HG02763 (cell line): Measurements from ENCODE around the gene CRYBG3.
"Not testable (repeated sequence)": the region's sequence is repeated elsewhere in the genome, so short reads cannot be mapped to it uniquely, and the experiment has no call there.

ENCODE experiments used
- ATAC-seq: cut with Tn5 transposase; IDR thresholded peaks from one replicate; pipeline ENCODE4 v1.9.1; 2021; ENCODE audit warnings: mild to moderate bottlenecking, moderate library complexity; ENCODE audit not compliant: unreplicated experiment

The CRYBG3 gene

GRCh38 chr3:97895216-97895615 is 73.4 kb downstream of the CRYBG3 start:
- peak; percentile 75 for ATAC-seq

GRCh38 chr3:97896129-97896528 is 74.3 kb downstream of the CRYBG3 start:
- ATAC-seq = no peak

- ATAC-seq = no peak
Observed at GRCh38 chr3:97896547-97896946, 74.7 kb downstream of the CRYBG3 start.

- no peak for ATAC-seq
Observed at GRCh38 chr3:97899331-97899730, 77.5 kb downstream of the CRYBG3 start.

GRCh38 chr3:97901313-97902248 is 79.8 kb downstream of the CRYBG3 start:
- ATAC-seq = no peak

- not testable (repeated sequence) for ATAC-seq
Observed at GRCh38 chr3:97909830-97910229, 88.0 kb downstream of the CRYBG3 start.

- ATAC-seq = not testable (repeated sequence)
Observed at GRCh38 chr3:97910236-97910831, 88.5 kb downstream of the CRYBG3 start.

GRCh38 chr3:97910931-97911351 is 89.1 kb downstream of the CRYBG3 start:
- ATAC-seq = no peak

- ATAC-seq = no peak
Observed at GRCh38 chr3:97911459-97911858, 89.6 kb downstream of the CRYBG3 start.

GRCh38 chr3:97914388-97914787 is 92.6 kb downstream of the CRYBG3 start:
- no peak for ATAC-seq

GRCh38 chr3:97916576-97916975 is 94.8 kb downstream of the CRYBG3 start:
- no peak for ATAC-seq

GRCh38 chr3:97917813-97918536 is 96.2 kb downstream of the CRYBG3 start:
- ATAC-seq = no peak

GRCh38 chr3:97927704-97928103 is 105.9 kb downstream of the CRYBG3 start:
- no peak for ATAC-seq

GRCh38 chr3:97928986-97929385 is 107.2 kb downstream of the CRYBG3 start:
- no peak for ATAC-seq

- ATAC-seq = no peak
Observed at GRCh38 chr3:97930018-97930417, 108.2 kb downstream of the CRYBG3 start.

- no peak for ATAC-seq
Observed at GRCh38 chr3:97931218-97931617, 109.4 kb downstream of the CRYBG3 start.

- no peak for ATAC-seq
Observed at GRCh38 chr3:97932387-97932801, 110.6 kb downstream of the CRYBG3 start.

- no peak for ATAC-seq
Observed at GRCh38 chr3:97934980-97935695, 113.3 kb downstream of the CRYBG3 start.

- no peak for ATAC-seq
Observed at GRCh38 chr3:97935842-97936241, 114.0 kb downstream of the CRYBG3 start.

- ATAC-seq = no peak
Observed at GRCh38 chr3:97937205-97937604, 115.4 kb downstream of the CRYBG3 start.

GRCh38 chr3:97938444-97938843 is 116.6 kb downstream of the CRYBG3 start:
- ATAC-seq = no peak
